Measurements from ENCODE around the gene ATP2B2.

ATP2B2 gene

GRCh38 chr3:10391391-10391790, 114.0 kb downstream of the ATP2B2 start:
- ATAC-seq: no peak
- TF ChIP-seq BACH2 (CRISPR knock-in tag; IDR thresholded peaks at IDR 0.05; ENCODE audit: borderline replicate concordance) (no peak), CSRNP3 (CRISPR knock-in tag; IDR thresholded peaks at IDR 0.05) (no peak), TOX (CRISPR knock-in tag; IDR thresholded peaks at IDR 0.05; ENCODE audit: borderline replicate concordance) (no peak), CSDC2 (CRISPR knock-in tag; IDR thresholded peaks at IDR 0.05) (no peak), SNAI2 (CRISPR knock-in tag; IDR thresholded peaks at IDR 0.05) (no peak), TSHZ2 (CRISPR knock-in tag; IDR thresholded peaks at IDR 0.05) (no peak), CREB5 (CRISPR knock-in tag; IDR thresholded peaks at IDR 0.05; ENCODE audit: low read depth) (no peak), TCF4 (CRISPR knock-in tag; IDR thresholded peaks at IDR 0.05; ENCODE audit: borderline replicate concordance) (no peak), ISL1 (CRISPR knock-in tag; IDR thresholded peaks at IDR 0.05) (no peak), OSR1 (CRISPR knock-in tag; IDR thresholded peaks at IDR 0.05) (no peak), ARNTL (CRISPR knock-in tag; IDR thresholded peaks at IDR 0.05; ENCODE audit: borderline replicate concordance, low read depth) (no peak), ZNF70 (CRISPR knock-in tag; IDR thresholded peaks at IDR 0.05) (no peak), POU6F1 (CRISPR knock-in tag; IDR thresholded peaks at IDR 0.05; ENCODE audit: borderline replicate concordance, low read depth) (no peak), ZNF565 (CRISPR knock-in tag; conservative IDR thresholded peaks at IDR 0.05; ENCODE audit: low read depth) (no peak), GLIS3 (CRISPR knock-in tag; IDR thresholded peaks at IDR 0.05) (no peak), ZNF8 (CRISPR knock-in tag; IDR thresholded peaks at IDR 0.05) (no peak), ZC3H10 (CRISPR knock-in tag; IDR thresholded peaks at IDR 0.05) (no peak), ZFP3 (CRISPR knock-in tag; IDR thresholded peaks at IDR 0.05) (no peak), ZFP30 (CRISPR knock-in tag; IDR thresholded peaks at IDR 0.05) (no peak), PPARA (CRISPR knock-in tag; IDR thresholded peaks at IDR 0.05; ENCODE audit: borderline replicate concordance) (no peak)

GRCh38 chr3:10390641-10391373, 114.6 kb downstream of the ATP2B2 start:
- no peak for TF ChIP-seq POU6F1 (CRISPR knock-in tag; IDR thresholded peaks at IDR 0.05; ENCODE audit: borderline replicate concordance, low read depth)
- TF ChIP-seq PATZ1 (CRISPR knock-in tag; IDR thresholded peaks at IDR 0.05; ENCODE audit: borderline replicate concordance): no peak
- TF ChIP-seq CREB5 (CRISPR knock-in tag; IDR thresholded peaks at IDR 0.05; ENCODE audit: low read depth): no peak
- TF ChIP-seq ZFP30 (CRISPR knock-in tag; IDR thresholded peaks at IDR 0.05): no peak
- no peak for TF ChIP-seq CSDC2 (CRISPR knock-in tag; IDR thresholded peaks at IDR 0.05)
- TF ChIP-seq TCF4 (CRISPR knock-in tag; IDR thresholded peaks at IDR 0.05; ENCODE audit: borderline replicate concordance): no peak
- no peak for TF ChIP-seq OSR1 (CRISPR knock-in tag; IDR thresholded peaks at IDR 0.05)
- TF ChIP-seq RARB (CRISPR knock-in tag; IDR thresholded peaks at IDR 0.05): no peak
- TF ChIP-seq CSRNP3 (CRISPR knock-in tag; IDR thresholded peaks at IDR 0.05): no peak
- no peak for TF ChIP-seq PPARA (CRISPR knock-in tag; IDR thresholded peaks at IDR 0.05; ENCODE audit: borderline replicate concordance)
- no peak for TF ChIP-seq SNAI2 (CRISPR knock-in tag; IDR thresholded peaks at IDR 0.05)
- no peak for TF ChIP-seq ISL1 (CRISPR knock-in tag; IDR thresholded peaks at IDR 0.05)
- no peak for ATAC-seq

Data from SK-N-SH treated with all-trans-retinoic acid at 6 μM for 48 hours (cell line).